Measurements from ENCODE around the gene CDH15.
"Not testable (repeated sequence)": the region's sequence is repeated elsewhere in the genome, so short reads cannot be mapped to it uniquely, and the experiment has no call there.

CDH15 gene

GRCh38 chr16:89187770-89188392 is 16.3 kb downstream of the CDH15 start:
- DNase-seq (ENCODE audit: low read depth), result no peak

- not testable (repeated sequence) for DNase-seq (ENCODE audit: low read depth)
Measured at GRCh38 chr16:89188471-89189357, 17.2 kb downstream of the CDH15 start.

GRCh38 chr16:89189358-89190025 is 17.9 kb downstream of the CDH15 start:
- no peak for DNase-seq (ENCODE audit: low read depth)

GRCh38 chr16:89190150-89190958 is 18.8 kb downstream of the CDH15 start:
- DNase-seq (ENCODE audit: low read depth), result no peak

GRCh38 chr16:89191033-89191900 is 19.7 kb downstream of the CDH15 start:
- DNase-seq (ENCODE audit: low read depth), result no peak

- DNase-seq (ENCODE audit: low read depth), result no peak
Measured at GRCh38 chr16:89191901-89192185, 20.3 kb downstream of the CDH15 start.

- DNase-seq (ENCODE audit: low read depth), result peak; percentile 56
Measured at GRCh38 chr16:89192186-89192955, 20.8 kb downstream of the CDH15 start.

- DNase-seq (ENCODE audit: low read depth), result peak; percentile 44
Measured at GRCh38 chr16:89192956-89193575, 21.5 kb downstream of the CDH15 start.

- DNase-seq (ENCODE audit: low read depth), result no peak
Measured at GRCh38 chr16:89193576-89194293, 22.2 kb downstream of the CDH15 start.

- DNase-seq (ENCODE audit: low read depth), result no peak
Measured at GRCh38 chr16:89194340-89195311, 23.1 kb downstream of the CDH15 start.

- no peak for DNase-seq (ENCODE audit: low read depth)
Measured at GRCh38 chr16:89195521-89196171, 24.1 kb downstream of the CDH15 start.

GRCh38 chr16:89197033-89197632 is 25.6 kb downstream of the CDH15 start:
- no peak for DNase-seq (ENCODE audit: low read depth)

- DNase-seq (ENCODE audit: low read depth), result no peak
Measured at GRCh38 chr16:89197633-89198416, 26.3 kb downstream of the CDH15 start.

GRCh38 chr16:89198417-89199240 is 27.1 kb downstream of the CDH15 start:
- DNase-seq (ENCODE audit: low read depth), result no peak

Measured in activated T-cell treated with anti-CD3 and anti-CD28 coated beads for 24 hours (primary cell).